ENCODE results near the gene DDIAS.

GRCh38 chr11:82890936-82891335, 10.6 kb upstream of the DDIAS start:
- TF ChIP-seq SUZ12 (IDR thresholded peaks at IDR 0.05; ENCODE audit: extremely low read depth, insufficient read depth, insufficient read length) (no peak), YY1 (IDR thresholded peaks at IDR 0.05; ENCODE audit: insufficient read depth, insufficient read length) (no peak)
